Measurements from ENCODE around the gene RFTN2.

Gene RFTN2

DNA sequence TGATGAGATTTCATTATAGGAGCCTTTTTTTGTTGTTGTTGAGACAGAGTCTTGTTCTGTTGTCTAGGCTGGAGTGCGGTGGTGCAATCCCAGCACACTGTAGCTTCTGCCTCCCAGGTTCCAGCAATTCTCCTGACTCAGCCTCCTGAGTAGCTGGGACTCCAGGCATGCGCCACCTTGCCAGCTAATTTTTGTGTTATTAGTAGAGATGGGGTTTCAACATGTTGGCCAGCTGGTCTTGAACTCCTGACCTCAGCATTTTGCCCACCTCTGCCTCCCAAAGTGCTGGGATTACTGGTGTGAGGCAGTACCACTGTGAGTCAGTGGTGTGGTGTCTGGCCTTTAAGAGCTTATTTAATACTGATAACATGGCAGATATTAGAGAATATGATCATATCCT, 99.4 kb downstream of the RFTN2 start:
- TF ChIP-seq POLR2AphosphoS5 (IDR thresholded peaks at IDR 0.05; ENCODE audit: low read depth, low read length) (no peak), SIN3A (IDR thresholded peaks at IDR 0.05; ENCODE audit: borderline replicate concordance, insufficient read depth, low read length) (no peak), TAF1 (IDR thresholded peaks at IDR 0.05; ENCODE audit: borderline replicate concordance, insufficient read depth, low read length) (no peak), FOXP2 (optimal IDR thresholded peaks at IDR 0.05; ENCODE audit: borderline replicate concordance, extremely low read depth, extremely low read length, insufficient read depth) (no peak)
- TF ChIP-seq, protein P1, sequence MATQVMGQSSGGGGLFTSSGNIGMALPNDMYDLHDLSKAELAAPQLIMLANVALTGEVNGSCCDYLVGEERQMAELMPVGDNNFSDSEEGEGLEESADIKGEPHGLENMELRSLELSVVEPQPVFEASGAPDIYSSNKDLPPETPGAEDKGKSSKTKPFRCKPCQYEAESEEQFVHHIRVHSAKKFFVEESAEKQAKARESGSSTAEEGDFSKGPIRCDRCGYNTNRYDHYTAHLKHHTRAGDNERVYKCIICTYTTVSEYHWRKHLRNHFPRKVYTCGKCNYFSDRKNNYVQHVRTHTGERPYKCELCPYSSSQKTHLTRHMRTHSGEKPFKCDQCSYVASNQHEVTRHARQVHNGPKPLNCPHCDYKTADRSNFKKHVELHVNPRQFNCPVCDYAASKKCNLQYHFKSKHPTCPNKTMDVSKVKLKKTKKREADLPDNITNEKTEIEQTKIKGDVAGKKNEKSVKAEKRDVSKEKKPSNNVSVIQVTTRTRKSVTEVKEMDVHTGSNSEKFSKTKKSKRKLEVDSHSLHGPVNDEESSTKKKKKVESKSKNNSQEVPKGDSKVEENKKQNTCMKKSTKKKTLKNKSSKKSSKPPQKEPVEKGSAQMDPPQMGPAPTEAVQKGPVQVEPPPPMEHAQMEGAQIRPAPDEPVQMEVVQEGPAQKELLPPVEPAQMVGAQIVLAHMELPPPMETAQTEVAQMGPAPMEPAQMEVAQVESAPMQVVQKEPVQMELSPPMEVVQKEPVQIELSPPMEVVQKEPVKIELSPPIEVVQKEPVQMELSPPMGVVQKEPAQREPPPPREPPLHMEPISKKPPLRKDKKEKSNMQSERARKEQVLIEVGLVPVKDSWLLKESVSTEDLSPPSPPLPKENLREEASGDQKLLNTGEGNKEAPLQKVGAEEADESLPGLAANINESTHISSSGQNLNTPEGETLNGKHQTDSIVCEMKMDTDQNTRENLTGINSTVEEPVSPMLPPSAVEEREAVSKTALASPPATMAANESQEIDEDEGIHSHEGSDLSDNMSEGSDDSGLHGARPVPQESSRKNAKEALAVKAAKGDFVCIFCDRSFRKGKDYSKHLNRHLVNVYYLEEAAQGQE (IDR thresholded peaks at IDR 0.05; ENCODE audit: insufficient read depth in 1 of 2, low read depth in 2 of 2, low read length in 2 of 2) = no peak

DNA sequence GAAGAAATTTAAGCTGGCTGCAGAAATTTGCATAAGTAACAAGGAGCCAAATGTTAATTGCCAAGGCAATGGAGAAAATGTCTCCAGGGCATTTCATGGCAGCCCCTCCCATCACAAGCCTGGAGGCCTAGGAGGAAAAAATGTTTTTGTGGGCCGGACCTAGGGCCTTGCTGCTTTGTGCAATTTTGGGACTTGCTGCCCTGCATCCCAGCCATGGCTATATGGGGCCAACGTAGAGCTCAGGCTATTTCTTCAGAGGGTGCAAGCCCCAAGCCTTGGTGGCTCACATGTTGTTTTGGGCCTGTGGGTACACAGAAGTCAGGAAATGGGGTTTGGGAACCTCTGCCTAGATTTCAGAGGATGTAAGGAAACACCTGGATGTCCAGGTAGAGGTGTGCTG, 101.8 kb downstream of the RFTN2 start:
- TF ChIP-seq, protein P1 (IDR thresholded peaks at IDR 0.05; ENCODE audit: insufficient read depth in 1 of 2, low read depth in 2 of 2, low read length in 2 of 2) = no peak
- no peak for TF ChIP-seq POLR2AphosphoS5 (IDR thresholded peaks at IDR 0.05; ENCODE audit: low read depth, low read length)
- no peak for TF ChIP-seq TAF1 (IDR thresholded peaks at IDR 0.05; ENCODE audit: borderline replicate concordance, insufficient read depth, low read length)
- no peak for TF ChIP-seq SIN3A (IDR thresholded peaks at IDR 0.05; ENCODE audit: borderline replicate concordance, insufficient read depth, low read length)
- no peak for TF ChIP-seq FOXP2 (optimal IDR thresholded peaks at IDR 0.05; ENCODE audit: borderline replicate concordance, extremely low read depth, extremely low read length, insufficient read depth)

DNA sequence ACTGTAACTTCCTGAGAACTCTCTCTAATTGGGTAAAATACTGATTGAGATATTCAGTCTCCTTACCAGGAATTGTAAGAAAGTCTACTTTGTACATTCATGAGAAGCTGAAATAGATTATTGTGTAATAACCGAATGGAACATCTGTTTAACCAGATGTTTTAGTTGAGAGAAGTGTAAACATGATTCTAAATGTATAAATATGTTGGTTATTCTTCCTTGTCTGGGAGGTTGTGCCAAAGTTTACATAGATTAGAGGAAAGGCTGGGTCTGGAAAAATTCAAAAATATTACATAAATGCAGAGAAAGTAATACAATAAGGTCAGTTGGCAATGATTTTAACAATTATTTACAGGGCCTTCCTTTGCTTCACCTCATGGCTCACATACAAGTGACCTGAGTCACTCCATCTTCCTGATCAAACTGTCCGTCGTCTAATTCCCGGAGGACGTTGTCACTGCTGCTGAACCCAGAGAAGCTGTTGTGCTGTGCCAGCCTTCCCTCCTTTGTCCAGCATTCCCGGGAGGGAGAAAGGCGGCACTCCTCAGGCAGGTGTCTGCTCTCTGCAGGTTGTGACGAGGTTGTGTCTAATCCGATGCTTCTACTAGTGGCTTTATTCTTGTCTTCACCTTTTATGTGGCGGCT, 103.6 kb downstream of the RFTN2 start:
- TF ChIP-seq, protein P1 (IDR thresholded peaks at IDR 0.05; ENCODE audit: insufficient read depth in 1 of 2, low read depth in 2 of 2, low read length in 2 of 2) = no peak
- TF ChIP-seq FOXP2 (optimal IDR thresholded peaks at IDR 0.05; ENCODE audit: borderline replicate concordance, extremely low read depth, extremely low read length, insufficient read depth) (no peak), SIN3A (IDR thresholded peaks at IDR 0.05; ENCODE audit: borderline replicate concordance, insufficient read depth, low read length) (no peak), POLR2AphosphoS5 (IDR thresholded peaks at IDR 0.05; ENCODE audit: low read depth, low read length) (no peak), TAF1 (IDR thresholded peaks at IDR 0.05; ENCODE audit: borderline replicate concordance, insufficient read depth, low read length) (no peak)

DNA sequence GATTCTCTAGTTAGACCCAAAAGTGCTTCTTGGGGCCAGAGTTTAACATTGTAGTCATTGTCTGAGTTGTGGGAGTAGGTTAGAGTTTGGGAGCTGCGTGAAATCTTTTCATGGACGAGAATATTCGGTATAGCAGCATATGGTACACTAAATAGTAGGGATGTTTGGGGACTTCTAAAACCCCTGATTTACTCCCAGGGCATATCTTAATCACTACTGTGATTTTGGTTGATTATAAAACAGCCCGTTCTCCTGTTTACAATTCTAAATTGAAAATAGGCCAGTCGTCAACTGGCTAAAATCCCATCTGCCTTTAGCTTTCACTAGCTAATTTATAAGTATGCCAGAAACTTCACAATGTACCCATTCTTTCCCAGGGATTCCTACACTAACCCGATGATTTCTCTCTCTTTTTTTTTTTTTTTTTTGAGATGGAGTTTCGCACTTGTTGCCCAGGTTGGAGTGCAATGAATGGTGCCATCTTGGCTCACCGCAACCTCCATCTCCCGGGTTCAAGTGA, 115.2 kb downstream of the RFTN2 start:
- TF ChIP-seq, protein P1 (IDR thresholded peaks at IDR 0.05; ENCODE audit: insufficient read depth in 1 of 2, low read depth in 2 of 2, low read length in 2 of 2) = no peak
- no peak for TF ChIP-seq POLR2AphosphoS5 (IDR thresholded peaks at IDR 0.05; ENCODE audit: low read depth, low read length)
- no peak for TF ChIP-seq FOXP2 (optimal IDR thresholded peaks at IDR 0.05; ENCODE audit: borderline replicate concordance, extremely low read depth, extremely low read length, insufficient read depth)
- TF ChIP-seq SIN3A (IDR thresholded peaks at IDR 0.05; ENCODE audit: borderline replicate concordance, insufficient read depth, low read length) = no peak
- no peak for TF ChIP-seq TAF1 (IDR thresholded peaks at IDR 0.05; ENCODE audit: borderline replicate concordance, insufficient read depth, low read length)
